K562 (cell line): ENCODE data around the gene PCK2. TPM values are rescaled to one million over a fixed set of nuclear protein-coding genes. Genes with fewer than 3 reads are reported as not detected.

Experiments
- AFF1 ChIP-seq, 2 experiments: fragments of 450-650 bp; IDR thresholded peaks; 2 replicates each; pipeline ENCODE4 v1.6.1; 2018; ENCODE audit warnings: mild to moderate bottlenecking in 2 of 2, low read depth in 1 of 2; ENCODE audit not compliant: partially characterized antibody in 2 of 2
- CHCHD3 ChIP-seq: fragments of 250-450 bp; sonication (Bioruptor Pico); IDR thresholded peaks from 2 replicates; pipeline ENCODE4 v2.1.2; 2022; ENCODE audit warnings: mild to moderate bottlenecking
- FOXK2 ChIP-seq, 2 experiments: fragments of 450-650 bp; IDR thresholded peaks in 1 of 2; conservative IDR thresholded peaks in 1 of 2; 2 replicates each; pipeline ENCODE4 v1.6.1; 2016; ENCODE audit warnings: low read depth in 2 of 2, mild to moderate bottlenecking in 1 of 2
- FOXM1 ChIP-seq, 2 experiments: fragments of 450-650 bp in 1 of 2; sonication (generic) in 1 of 2; formaldehyde crosslinking in 1 of 2; IDR thresholded peaks; 2 replicates each; pipeline versions ENCODE4 v1.6.1 to v1.9.0; 2017 to 2022; ENCODE audit warnings: low read depth in 2 of 2, mild to moderate bottlenecking in 2 of 2, missing genetic modification reagents in 1 of 2, moderate library complexity in 1 of 2
- NBN ChIP-seq: fragments of 450-650 bp; IDR thresholded peaks from 2 replicates; pipeline ENCODE4 v1.6.1; 2016; ENCODE audit warnings: low read depth, mild to moderate bottlenecking
- PKNOX1 ChIP-seq: fragments of 450-650 bp; IDR thresholded peaks from 2 replicates; pipeline ENCODE4 v1.6.1; 2016
- SIN3A ChIP-seq, 2 experiments: fragments of 150-350 bp in 1 of 2; IDR thresholded peaks; 2 replicates each; pipeline ENCODE4 v1.6.1; 2011 to 2016; ENCODE audit warnings: borderline replicate concordance in 2 of 2, low read depth in 2 of 2, low read length in 2 of 2, mild to moderate bottlenecking in 2 of 2, moderate library complexity in 2 of 2; ENCODE audit not compliant: control insufficient read depth in 1 of 2
- SREBF2 ChIP-seq: sonication (generic); formaldehyde crosslinking; IDR thresholded peaks from 2 replicates; pipeline ENCODE4 v1.4.0; 2020; ENCODE audit warnings: mild to moderate bottlenecking, missing genetic modification reagents
- STAT5A ChIP-seq: IDR thresholded peaks from 2 replicates; pipeline ENCODE4 v1.6.1; 2012; ENCODE audit warnings: low read length, inconsistent platforms, borderline replicate concordance
- TEAD2 ChIP-seq: fragments of 450-650 bp; IDR thresholded peaks from 2 replicates; pipeline ENCODE4 v1.6.1; 2016; ENCODE audit warnings: missing genetic modification characterization, control low read depth, missing compliant biosample characterization
- ZBTB1 ChIP-seq: sonication (generic); formaldehyde crosslinking; IDR thresholded peaks from 2 replicates; pipeline ENCODE4 v1.8.1; 2023; ENCODE audit warnings: missing genetic modification reagents, low read depth, mild to moderate bottlenecking, borderline replicate concordance
- ZKSCAN1 ChIP-seq: fragments of 150-350 bp; IDR thresholded peaks from 2 replicates; pipeline ENCODE4 v1.6.1; 2016; ENCODE audit warnings: low read depth, low read length
- ZNF134 ChIP-seq: fragments of 250-450 bp; sonication (Bioruptor Pico); conservative IDR thresholded peaks from 2 replicates; pipeline ENCODE4 v1.4.0; 2020
- ZNF444 ChIP-seq: fragments of 250-450 bp; sonication (Bioruptor Pico); IDR thresholded peaks from 2 replicates; pipeline ENCODE4 v1.4.0; 2020; ENCODE audit warnings: mild to moderate bottlenecking, moderate library complexity
- polyA plus RNA-seq, 8 experiments: library from polyadenylated mRNA; depleted of rRNA in 4 of 8; stranded (reverse) in 5 of 8; unstranded in 3 of 8; fragments of >200 nt; fragmentation: Nextera tagmentation in 2 of 8; fragmentation: Illumina TruSeq in 1 of 8; extraction: Ambion mirVana in 2 of 8; extraction: Trizol in 1 of 8; gene quantifications; 2 replicates each; pipeline versions ENCODE4 v1.2.1 to v1.2.3, GENCODE V29; 2011 to 2014; ENCODE audit warnings: inconsistent platforms in 1 of 8, missing spikeins in 1 of 8
- total RNA-seq, 7 experiments: library from RNA; depleted of rRNA in 6 of 7; stranded (reverse); fragments of >200 nt in 6 of 7; fragmentation: Illumina TruSeq in 2 of 7; extraction: Trizol in 2 of 7; gene quantifications; 2 replicates each; pipeline versions ENCODE4 v1.2.1 to v1.2.3, GENCODE V29; 2011 to 2021; ENCODE audit warnings: low replicate concordance in 1 of 7
- TF ChIP-seq, protein P1 (sequence below): fragments of 250-450 bp; sonication (Bioruptor Pico); IDR thresholded peaks from 2 replicates; pipeline ENCODE4 v1.5.0; 2022; ENCODE audit warnings: mild to moderate bottlenecking
- TF ChIP-seq, protein P2 (sequence below): fragments of 450-650 bp; IDR thresholded peaks from 2 replicates; pipeline ENCODE4 v1.7.1; 2018; ENCODE audit warnings: mild to moderate bottlenecking, low read depth; ENCODE audit not compliant: partially characterized antibody

Gene PCK2
- total and polyA plus RNA-seq, 9 of the 15 experiments (the other 6 are each of a cell fraction or from before 2014, with no cell fraction given), result 3.3 to 60.9 (median 30.4) TPM

GRCh38 chr14:24114532-24115421 is 20.7 kb downstream of the PCK2 start, which contains the start of the genes DCAF11 and NRL (continued):
- TF ChIP-seq ZNF444 (CRISPR knock-in tag), result no peak
- no peak for TF ChIP-seq ZNF134 (CRISPR knock-in tag)
- no peak for TF ChIP-seq ZKSCAN1
- no peak for TF ChIP-seq STAT5A
- TF ChIP-seq NBN, result no peak
- no peak for TF ChIP-seq AFF1 (IDR thresholded peaks at IDR 0.05; ENCODE audit: low read depth in 1 of 2, partially characterized antibody in 2 of 2)
- no peak for TF ChIP-seq CHCHD3 (CRISPR knock-in tag)
- no peak for TF ChIP-seq SREBF2 (CRISPR knock-in tag)
- TF ChIP-seq ZBTB1 (CRISPR knock-in tag), result peak; percentile 55; the same call in 1 of the 2 replicates
- TF ChIP-seq, protein P1, sequence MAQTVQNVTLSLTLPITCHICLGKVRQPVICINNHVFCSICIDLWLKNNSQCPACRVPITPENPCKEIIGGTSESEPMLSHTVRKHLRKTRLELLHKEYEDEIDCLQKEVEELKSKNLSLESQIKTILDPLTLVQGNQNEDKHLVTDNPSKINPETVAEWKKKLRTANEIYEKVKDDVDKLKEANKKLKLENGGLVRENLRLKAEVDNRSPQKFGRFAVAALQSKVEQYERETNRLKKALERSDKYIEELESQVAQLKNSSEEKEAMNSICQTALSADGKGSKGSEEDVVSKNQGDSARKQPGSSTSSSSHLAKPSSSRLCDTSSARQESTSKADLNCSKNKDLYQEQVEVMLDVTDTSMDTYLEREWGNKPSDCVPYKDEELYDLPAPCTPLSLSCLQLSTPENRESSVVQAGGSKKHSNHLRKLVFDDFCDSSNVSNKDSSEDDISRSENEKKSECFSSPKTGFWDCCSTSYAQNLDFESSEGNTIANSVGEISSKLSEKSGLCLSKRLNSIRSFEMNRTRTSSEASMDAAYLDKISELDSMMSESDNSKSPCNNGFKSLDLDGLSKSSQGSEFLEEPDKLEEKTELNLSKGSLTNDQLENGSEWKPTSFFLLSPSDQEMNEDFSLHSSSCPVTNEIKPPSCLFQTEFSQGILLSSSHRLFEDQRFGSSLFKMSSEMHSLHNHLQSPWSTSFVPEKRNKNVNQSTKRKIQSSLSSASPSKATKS (CRISPR knock-in tag), result no peak
- peak; percentile 99 for TF ChIP-seq PKNOX1
- TF ChIP-seq TEAD2 (tag), result no peak
- TF ChIP-seq, protein P2, sequence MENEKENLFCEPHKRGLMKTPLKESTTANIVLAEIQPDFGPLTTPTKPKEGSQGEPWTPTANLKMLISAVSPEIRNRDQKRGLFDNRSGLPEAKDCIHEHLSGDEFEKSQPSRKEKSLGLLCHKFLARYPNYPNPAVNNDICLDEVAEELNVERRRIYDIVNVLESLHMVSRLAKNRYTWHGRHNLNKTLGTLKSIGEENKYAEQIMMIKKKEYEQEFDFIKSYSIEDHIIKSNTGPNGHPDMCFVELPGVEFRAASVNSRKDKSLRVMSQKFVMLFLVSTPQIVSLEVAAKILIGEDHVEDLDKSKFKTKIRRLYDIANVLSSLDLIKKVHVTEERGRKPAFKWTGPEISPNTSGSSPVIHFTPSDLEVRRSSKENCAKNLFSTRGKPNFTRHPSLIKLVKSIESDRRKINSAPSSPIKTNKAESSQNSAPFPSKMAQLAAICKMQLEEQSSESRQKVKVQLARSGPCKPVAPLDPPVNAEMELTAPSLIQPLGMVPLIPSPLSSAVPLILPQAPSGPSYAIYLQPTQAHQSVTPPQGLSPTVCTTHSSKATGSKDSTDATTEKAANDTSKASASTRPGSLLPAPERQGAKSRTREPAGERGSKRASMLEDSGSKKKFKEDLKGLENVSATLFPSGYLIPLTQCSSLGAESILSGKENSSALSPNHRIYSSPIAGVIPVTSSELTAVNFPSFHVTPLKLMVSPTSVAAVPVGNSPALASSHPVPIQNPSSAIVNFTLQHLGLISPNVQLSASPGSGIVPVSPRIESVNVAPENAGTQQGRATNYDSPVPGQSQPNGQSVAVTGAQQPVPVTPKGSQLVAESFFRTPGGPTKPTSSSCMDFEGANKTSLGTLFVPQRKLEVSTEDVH, result no peak
- TF ChIP-seq SIN3A (IDR thresholded peaks at IDR 0.05; ENCODE audit: borderline replicate concordance in 2 of 2, control insufficient read depth in 1 of 2, low read depth in 2 of 2, low read length in 2 of 2), result peak; percentile 79 to 80; a peak in 3 of 4 replicates
- peak; percentile 62; the same call in 1 of the 2 replicates for TF ChIP-seq FOXM1 (IDR thresholded peaks at IDR 0.05; ENCODE audit: low read depth)
- 0 out of 2 replicates have a peak, but pooled peaks have one; percentile 50 for TF ChIP-seq FOXM1 (CRISPR knock-in tag; IDR thresholded peaks at IDR 0.05; ENCODE audit: low read depth)
- TF ChIP-seq FOXK2 (conservative IDR thresholded peaks at IDR 0.05 in 1 of 2, IDR thresholded peaks at IDR 0.05 in 1 of 2; ENCODE audit: low read depth in 2 of 2), result peak; percentile 97 to 98
